Measurements from ENCODE around the gene ALX4. TPM values are rescaled to one million over a fixed set of nuclear protein-coding genes. Genes with fewer than 3 reads are reported as not detected.

ALX4 gene
- total and polyA plus RNA-seq, 2 of the 8 experiments (the other 6 are each of a cell fraction or from before 2014, with no cell fraction given): not detected

- Histone ChIP-seq H4K91ac (replicated peaks; ENCODE audit: insufficient read length, low read length) (no peak overlapping the region), H2BK120ac (replicated peaks; ENCODE audit: low read depth, low read length) (no peak overlapping the region), H3K4me1 (replicated peaks in 1 of 4; ENCODE audit: control insufficient read depth in 3 of 4, insufficient read depth in 4 of 4, low read length in 3 of 4) (peaks cover 3 to 34% (median 22%) of the 10 kb centered on the region in 4 experiments), H2BK5ac (ENCODE audit: low read depth, low read length) (no peak overlapping the region), H3K4ac (replicated peaks; ENCODE audit: insufficient read length, low read depth, low read length) (no peak overlapping the region), H3K9ac (replicated peaks in 1 of 4; ENCODE audit: extremely low read depth in 1 of 4, low read depth in 3 of 4, low read length in 3 of 4) (no peak overlapping the region), H4K5ac (ENCODE audit: insufficient read length, low read depth, low read length) (no peak overlapping the region), H3K56ac (replicated peaks; ENCODE audit: insufficient read length, low read depth, low read length) (no peak overlapping the region), H3K9me3 (ENCODE audit: insufficient read depth in 2 of 2, low read depth in 1 of 2, low read length in 1 of 2) (no peaks in the 10 kb centered on the region), H3K23me2 (ENCODE audit: low read depth, low read length) (peaks cover 5% of the 10 kb centered on the region; the same call in 1 of the 2 replicates), H4K20me1 (replicated peaks in 1 of 2; ENCODE audit: control insufficient read depth in 1 of 2, insufficient read depth in 2 of 2, low read length in 2 of 2) (peaks cover 35 to 45% of the 10 kb centered on the region in 2 experiments), H3K36me3 (ENCODE audit: control insufficient read depth in 2 of 4, insufficient read depth in 4 of 4, low read length in 3 of 4) (no peaks in the 10 kb centered on the region; a peak in 1 of 8 replicates), H3K79me1 (ENCODE audit: low read depth, low read length) (no peaks in the 10 kb centered on the region), H3K4me3 (ENCODE audit: extremely low read depth in 1 of 4, insufficient read depth in 2 of 4, low read depth in 3 of 4, low read length in 4 of 4) (peak overlapping the region; percentile 13 to 58 (median 20); a peak in 7 of 8 replicates), H3K23ac (ENCODE audit: insufficient read length) (no peak overlapping the region), H2BK15ac (ENCODE audit: low read length) (no peak overlapping the region), H3K27ac (ENCODE audit: low read depth, low read length) (no peak overlapping the region), H3K4me2 (ENCODE audit: insufficient read depth in 1 of 2, low read depth in 2 of 2, low read length in 2 of 2) (peak overlapping the region; percentile 60 to 85), H3K27me3 (replicated peaks in 1 of 4; ENCODE audit: control insufficient read depth in 3 of 4, extremely low read depth in 1 of 4, insufficient read depth in 3 of 4, low read length in 3 of 4) (peaks cover 99 to 100% (median 100%) of the 10 kb centered on the region in 4 experiments), H2AK5ac (ENCODE audit: low read depth, low read length) (no peak overlapping the region), H2BK12ac (ENCODE audit: low read depth, low read length) (no peak overlapping the region), H3K79me2 (ENCODE audit: control insufficient read depth in 1 of 2, insufficient read depth in 2 of 2, low read length in 2 of 2) (no peaks in the 10 kb centered on the region), H3K14ac (ENCODE audit: insufficient read length) (no peak overlapping the region), H4K8ac (ENCODE audit: extremely low read depth, insufficient read depth, low read length) (peak overlapping the region; percentile 53; the same call in 1 of the 2 replicates), H2AFZ (ENCODE audit: low read length) (0 out of 2 replicates have a peak overlapping the region, but pooled peaks have one; percentile 49), H3K18ac (ENCODE audit: extremely low read depth, low read length) (0 out of 2 replicates have a peak overlapping the region, but pooled peaks have one; percentile 41), H2BK20ac (ENCODE audit: low read length) (peak overlapping the region; percentile 61; the same call in 1 of the 2 replicates)
- FAIRE-seq (no peak), DNase-seq (ENCODE audit: low read depth in 1 of 2, low spot score in 2 of 2) (peak in 1 of 2 experiments; percentile 64)
- 4% methylated on average over 52 of the region's 63 CpGs; no CpG with 5 or more reads in 1 of the 2 experiments for WGBS, 2 experiments (ENCODE audit: extremely low coverage in 1 of 2, insufficient coverage in 1 of 2, insufficient read length in 1 of 2, insufficient replicate concordance in 2 of 2, low coverage in 1 of 2, low lambda C conversion rate in 2 of 2, missing lambda C conversion rate in 1 of 2)
- TF ChIP-seq SRF (IDR thresholded peaks at IDR 0.05; ENCODE audit: low read depth, low read length): no peak
- 0 out of 2 replicates have a peak, but pooled peaks have one; percentile 47 for TF ChIP-seq TEAD4 (IDR thresholded peaks at IDR 0.05; ENCODE audit: low read depth, low read length)
- peak; percentile 98 for TF ChIP-seq SUZ12 (IDR thresholded peaks at IDR 0.05; ENCODE audit: low read length)
- peak; percentile 61 for TF ChIP-seq RNF2 (IDR thresholded peaks at IDR 0.05; ENCODE audit: borderline replicate concordance, low read depth, low read length, missing control alignments, poor library complexity, severe bottlenecking)
- peak; percentile 97 for TF ChIP-seq EZH2 (IDR thresholded peaks at IDR 0.05; ENCODE audit: low read depth, low read length, severe bottlenecking)
- no peak for TF ChIP-seq JUND (IDR thresholded peaks at IDR 0.05; ENCODE audit: low read length)
- peak; percentile 53; the same call in 1 of the 2 replicates for TF ChIP-seq MAX (IDR thresholded peaks at IDR 0.05)
- TF ChIP-seq HDAC6 (IDR thresholded peaks at IDR 0.05; ENCODE audit: low read depth, low read length): no peak
- TF ChIP-seq PHF8 (conservative IDR thresholded peaks at IDR 0.05; ENCODE audit: low read depth, low read length): no peak
- TF ChIP-seq SIRT6 (IDR thresholded peaks at IDR 0.05; ENCODE audit: low read length): no peak
- ChIA-PET CTCF (ENCODE audit: partially characterized antibody) (interaction anchor here (0.8 to 8.6 kb wide), 8 partner anchors 9 to 112 kb away, joined by 3 to 41 read pairs (median 4); no protein-coding TSS in a partner anchor), POLR2A (ENCODE audit: partially characterized antibody) (interaction anchor here (0.6 to 5.6 kb wide), 3 partner anchors 10 to 20 kb away, joined by 5 to 47 read pairs (median 11); no protein-coding TSS in a partner anchor)
These were observed 6.2 kb upstream of the ALX4 start for GRCh38 chr11:44315947-44316658.
